ENCODE results near the gene NFATC1.

The NFATC1 gene

GRCh38 chr18:79456105-79456980 lies 60.6 kb downstream of the NFATC1 start:
- Histone ChIP-seq H3K9ac (ENCODE audit: low read length) (no peak overlapping the region), H3K36me3 (ENCODE audit: control insufficient read depth, insufficient read depth, low read length) (no peaks in the 10 kb centered on the region), H3K4me1 (ENCODE audit: control insufficient read depth, insufficient read depth, low read length) (peaks cover 20% of the 10 kb centered on the region), H3K27me3 (ENCODE audit: control insufficient read depth, insufficient read depth, low read length) (peaks cover 7% of the 10 kb centered on the region), H3K4me3 (ENCODE audit: low read length) (no peak overlapping the region), H3K9me3 (ENCODE audit: control insufficient read depth, low read length) (no peaks in the 10 kb centered on the region)

- no peak overlapping the region for H3K4me3 ChIP-seq (ENCODE audit: low read length)
- no peak overlapping the region for H3K9ac ChIP-seq (ENCODE audit: low read length)
- no peaks in the 10 kb centered on the region for H3K36me3 ChIP-seq (ENCODE audit: control insufficient read depth, insufficient read depth, low read length)
- peaks cover 20% of the 10 kb centered on the region for H3K4me1 ChIP-seq (ENCODE audit: control insufficient read depth, insufficient read depth, low read length)
- H3K27me3 ChIP-seq (ENCODE audit: control insufficient read depth, insufficient read depth, low read length): peaks cover 7% of the 10 kb centered on the region
- H3K9me3 ChIP-seq (ENCODE audit: control insufficient read depth, low read length): no peaks in the 10 kb centered on the region
Observed at GRCh38 chr18:79457239-79457638, 61.5 kb downstream of the NFATC1 start.

GRCh38 chr18:79457652-79458051 lies 61.9 kb downstream of the NFATC1 start:
- Histone ChIP-seq H3K36me3 (ENCODE audit: control insufficient read depth, insufficient read depth, low read length) (no peaks in the 10 kb centered on the region), H3K27me3 (ENCODE audit: control insufficient read depth, insufficient read depth, low read length) (peaks cover 7% of the 10 kb centered on the region), H3K9me3 (ENCODE audit: control insufficient read depth, low read length) (no peaks in the 10 kb centered on the region), H3K4me3 (ENCODE audit: low read length) (no peak overlapping the region), H3K4me1 (ENCODE audit: control insufficient read depth, insufficient read depth, low read length) (peaks cover 20% of the 10 kb centered on the region), H3K9ac (ENCODE audit: low read length) (no peak overlapping the region)

GRCh38 chr18:79458131-79458838 lies 62.6 kb downstream of the NFATC1 start:
- H3K9ac ChIP-seq (ENCODE audit: low read length): no peak overlapping the region

GRCh38 chr18:79458917-79459803 lies 63.4 kb downstream of the NFATC1 start:
- H3K9ac ChIP-seq (ENCODE audit: low read length): no peak overlapping the region
- H3K36me3 ChIP-seq (ENCODE audit: control insufficient read depth, insufficient read depth, low read length): no peaks in the 10 kb centered on the region
- H3K4me3 ChIP-seq (ENCODE audit: low read length): peak overlapping the region; percentile 23
- H3K9me3 ChIP-seq (ENCODE audit: control insufficient read depth, low read length): no peaks in the 10 kb centered on the region
- peaks cover 20% of the 10 kb centered on the region for H3K4me1 ChIP-seq (ENCODE audit: control insufficient read depth, insufficient read depth, low read length)
- peaks cover 7% of the 10 kb centered on the region for H3K27me3 ChIP-seq (ENCODE audit: control insufficient read depth, insufficient read depth, low read length)

More at GRCh38 chr18:79458131-79458838, 62.6 kb downstream of the NFATC1 start:
- Histone ChIP-seq H3K4me3 (ENCODE audit: low read length) (peak overlapping the region; percentile 23), H3K36me3 (ENCODE audit: control insufficient read depth, insufficient read depth, low read length) (no peaks in the 10 kb centered on the region), H3K27me3 (ENCODE audit: control insufficient read depth, insufficient read depth, low read length) (peaks cover 7% of the 10 kb centered on the region), H3K9me3 (ENCODE audit: control insufficient read depth, low read length) (no peaks in the 10 kb centered on the region), H3K4me1 (ENCODE audit: control insufficient read depth, insufficient read depth, low read length) (peaks cover 20% of the 10 kb centered on the region)

- H3K9me3 ChIP-seq (ENCODE audit: control insufficient read depth, low read length): no peaks in the 10 kb centered on the region
- H3K27me3 ChIP-seq (ENCODE audit: control insufficient read depth, insufficient read depth, low read length): peaks cover 7% of the 10 kb centered on the region
- H3K4me3 ChIP-seq (ENCODE audit: low read length): no peak overlapping the region
- peaks cover 20% of the 10 kb centered on the region for H3K4me1 ChIP-seq (ENCODE audit: control insufficient read depth, insufficient read depth, low read length)
- no peak overlapping the region for H3K9ac ChIP-seq (ENCODE audit: low read length)
- no peaks in the 10 kb centered on the region for H3K36me3 ChIP-seq (ENCODE audit: control insufficient read depth, insufficient read depth, low read length)
Observed at GRCh38 chr18:79459946-79460480, 64.3 kb downstream of the NFATC1 start.

- Histone ChIP-seq H3K9ac (ENCODE audit: low read length) (no peak overlapping the region), H3K9me3 (ENCODE audit: control insufficient read depth, low read length) (no peaks in the 10 kb centered on the region), H3K4me1 (ENCODE audit: control insufficient read depth, insufficient read depth, low read length) (peaks cover 20% of the 10 kb centered on the region), H3K27me3 (ENCODE audit: control insufficient read depth, insufficient read depth, low read length) (peaks cover 7% of the 10 kb centered on the region), H3K36me3 (ENCODE audit: control insufficient read depth, insufficient read depth, low read length) (no peaks in the 10 kb centered on the region), H3K4me3 (ENCODE audit: low read length) (no peak overlapping the region)
Observed at GRCh38 chr18:79460481-79461300, 65.0 kb downstream of the NFATC1 start.

GRCh38 chr18:79461627-79462026 lies 65.9 kb downstream of the NFATC1 start:
- no peak overlapping the region for H3K9ac ChIP-seq (ENCODE audit: low read length)
- H3K4me3 ChIP-seq (ENCODE audit: low read length): no peak overlapping the region
- peaks cover 20% of the 10 kb centered on the region for H3K4me1 ChIP-seq (ENCODE audit: control insufficient read depth, insufficient read depth, low read length)
- H3K27me3 ChIP-seq (ENCODE audit: control insufficient read depth, insufficient read depth, low read length): peaks cover 7% of the 10 kb centered on the region
- H3K36me3 ChIP-seq (ENCODE audit: control insufficient read depth, insufficient read depth, low read length): no peaks in the 10 kb centered on the region
- H3K9me3 ChIP-seq (ENCODE audit: control insufficient read depth, low read length): no peaks in the 10 kb centered on the region

GRCh38 chr18:79463424-79463960 lies 67.8 kb downstream of the NFATC1 start:
- Histone ChIP-seq H3K4me1 (ENCODE audit: control insufficient read depth, insufficient read depth, low read length) (peaks cover 14% of the 10 kb centered on the region), H3K36me3 (ENCODE audit: control insufficient read depth, insufficient read depth, low read length) (no peaks in the 10 kb centered on the region), H3K9me3 (ENCODE audit: control insufficient read depth, low read length) (no peaks in the 10 kb centered on the region), H3K27me3 (ENCODE audit: control insufficient read depth, insufficient read depth, low read length) (peaks cover 7% of the 10 kb centered on the region), H3K4me3 (ENCODE audit: low read length) (no peak overlapping the region), H3K9ac (ENCODE audit: low read length) (no peak overlapping the region)

GRCh38 chr18:79465392-79465991 lies 69.8 kb downstream of the NFATC1 start:
- Histone ChIP-seq H3K9ac (ENCODE audit: low read length) (no peak overlapping the region), H3K9me3 (ENCODE audit: control insufficient read depth, low read length) (no peaks in the 10 kb centered on the region), H3K36me3 (ENCODE audit: control insufficient read depth, insufficient read depth, low read length) (no peaks in the 10 kb centered on the region), H3K27me3 (ENCODE audit: control insufficient read depth, insufficient read depth, low read length) (no peaks in the 10 kb centered on the region), H3K4me3 (ENCODE audit: low read length) (no peak overlapping the region), H3K4me1 (ENCODE audit: control insufficient read depth, insufficient read depth, low read length) (no peaks in the 10 kb centered on the region)
